Karpas-422 (cell line): ENCODE measurements around the gene SLC4A1AP. TPM values are rescaled to one million over a fixed set of nuclear protein-coding genes. Genes with fewer than 3 reads are reported as not detected.

Source experiments
- DNase-seq: peaks from one replicate; pipeline ENCODE4 v3.0.0-alpha.2; 2015
- H2AFZ ChIP-seq: fragments of 200-600 bp; sonication (generic); 2 replicates; pipeline ENCODE4 v1.6.1; 2014; ENCODE audit warnings: antibody characterized with exemption, low read length, mixed read lengths
- H3K27ac ChIP-seq: fragments of 200-600 bp; sonication (generic); 2 replicates; pipeline ENCODE4 v1.5.1; 2014; ENCODE audit warnings: mild to moderate bottlenecking, low read length, moderate library complexity
- H3K27me3 ChIP-seq: fragments of 200-600 bp; sonication (generic); 2 replicates; pipeline ENCODE4 v1.6.1; 2014; ENCODE audit warnings: low read length, mixed read lengths
- H3K36me3 ChIP-seq: fragments of 200-600 bp; sonication (generic); 2 replicates; pipeline ENCODE4 v1.6.1; 2014; ENCODE audit warnings: low read length, mixed read lengths; ENCODE audit not compliant: insufficient read depth
- H3K4me1 ChIP-seq: fragments of 200-600 bp; sonication (generic); 2 replicates; pipeline ENCODE4 v1.6.1; 2014; ENCODE audit warnings: mild to moderate bottlenecking, low read length, mixed read lengths
- H3K4me2 ChIP-seq: fragments of 200-600 bp; sonication (generic); 2 replicates; pipeline ENCODE4 v1.6.1; 2014; ENCODE audit warnings: low read length, low read depth, mild to moderate bottlenecking; ENCODE audit not compliant: poor library complexity, severe bottlenecking
- H3K4me3 ChIP-seq: fragments of 200-600 bp; sonication (generic); 2 replicates; pipeline ENCODE4 v1.5.1; 2014; ENCODE audit warnings: mild to moderate bottlenecking, antibody characterized with exemption, low read length, mixed read lengths
- H3K79me2 ChIP-seq: fragments of 200-600 bp; sonication (generic); 2 replicates; pipeline ENCODE4 v1.6.1; 2014; ENCODE audit warnings: mild to moderate bottlenecking, low read length, mixed read lengths
- H3K9ac ChIP-seq: fragments of 200-600 bp; sonication (generic); 2 replicates; pipeline ENCODE4 v1.6.0; 2014; ENCODE audit warnings: low read length
- H3K9me2 ChIP-seq: fragments of 200-600 bp; sonication (generic), shearing (Covaris generic); replicated peaks from 2 replicates; pipeline ENCODE4 v1.6.0; 2014; ENCODE audit warnings: mild to moderate bottlenecking, low read length, moderate library complexity; ENCODE audit not compliant: insufficient read depth
- H3K9me3 ChIP-seq: fragments of 300-700, 200-600 bp; sonication (generic); 2 replicates; pipeline ENCODE4 v1.6.1; 2014; ENCODE audit warnings: low read length, mixed read lengths
- H4K20me1 ChIP-seq: fragments of 200-600 bp; sonication (generic); 2 replicates; pipeline ENCODE4 v1.6.1; 2014; ENCODE audit warnings: mild to moderate bottlenecking, antibody characterized with exemption, low read length, low read depth; ENCODE audit not compliant: insufficient read depth
- total RNA-seq: library from RNA; depleted of rRNA; stranded (reverse); fragments of >200 nt; shearing (Covaris generic); gene quantifications from 2 replicates; pipeline ENCODE4 v1.2.3, GENCODE V29; 2014; ENCODE audit warnings: low replicate concordance

Gene SLC4A1AP
- total RNA-seq, 1 experiment from 2014 or later, result 19.8 TPM

- Histone ChIP-seq H3K79me2 (peaks cover 13% of the 10 kb centered on the region), H4K20me1 (no peaks in the 10 kb centered on the region), H3K9ac (no peak overlapping the region), H3K27me3 (no peaks in the 10 kb centered on the region), H3K4me2 (no peak overlapping the region), H3K36me3 (peaks cover 62% of the 10 kb centered on the region), H3K4me1 (peaks cover 3% of the 10 kb centered on the region; the same call in 1 of the 2 replicates), H2AFZ (no peak overlapping the region), H3K9me3 (no peaks in the 10 kb centered on the region), H3K4me3 (no peak overlapping the region), H3K27ac (no peak overlapping the region), H3K9me2 (no peaks in the 10 kb centered on the region)
- DNase-seq, result no peak
Measured at GRCh38 chr2:27653397-27653796, 10.3 kb upstream of the SLC4A1AP start.

GRCh38 chr2:27655155-27655951 is 8.3 kb upstream of the SLC4A1AP start:
- Histone ChIP-seq H2AFZ (no peak overlapping the region), H3K27ac (no peak overlapping the region), H3K36me3 (peaks cover 60% of the 10 kb centered on the region; the same call in 1 of the 2 replicates), H3K27me3 (no peaks in the 10 kb centered on the region), H3K79me2 (peaks cover 19% of the 10 kb centered on the region), H3K4me3 (no peak overlapping the region), H4K20me1 (no peaks in the 10 kb centered on the region), H3K4me2 (no peak overlapping the region), H3K9me3 (no peaks in the 10 kb centered on the region), H3K4me1 (peaks cover 3% of the 10 kb centered on the region; the same call in 1 of the 2 replicates), H3K9ac (no peak overlapping the region), H3K9me2 (no peaks in the 10 kb centered on the region)
- DNase-seq, result no peak

GRCh38 chr2:27661371-27661770 is 2.3 kb upstream of the SLC4A1AP start:
- no peak overlapping the region for H3K4me3 ChIP-seq
- peaks cover 27% of the 10 kb centered on the region for H3K4me1 ChIP-seq
- no peaks in the 10 kb centered on the region for H4K20me1 ChIP-seq
- peaks cover 71% of the 10 kb centered on the region for H3K79me2 ChIP-seq
- H2AFZ ChIP-seq, result no peak overlapping the region
- H3K9me2 ChIP-seq, result no peaks in the 10 kb centered on the region
- DNase-seq, result no peak
- no peaks in the 10 kb centered on the region for H3K9me3 ChIP-seq
- no peak overlapping the region for H3K27ac ChIP-seq
- no peaks in the 10 kb centered on the region for H3K27me3 ChIP-seq
- H3K4me2 ChIP-seq, result no peak overlapping the region
- no peak overlapping the region for H3K9ac ChIP-seq
- peaks cover 40% of the 10 kb centered on the region; the same call in 1 of the 2 replicates for H3K36me3 ChIP-seq

- Histone ChIP-seq H3K4me1 (peaks cover 27% of the 10 kb centered on the region), H3K4me2 (peak overlapping the region; percentile 100), H3K9me2 (no peaks in the 10 kb centered on the region), H3K9me3 (no peaks in the 10 kb centered on the region), H3K27me3 (no peaks in the 10 kb centered on the region), H3K27ac (peak overlapping the region; percentile 78; the same call in 1 of the 2 replicates), H3K79me2 (peaks cover 59% of the 10 kb centered on the region), H3K36me3 (peaks cover 29% of the 10 kb centered on the region; the same call in 1 of the 2 replicates), H2AFZ (peak overlapping the region; percentile 83), H4K20me1 (no peaks in the 10 kb centered on the region), H3K4me3 (peak overlapping the region; percentile 74), H3K9ac (peak overlapping the region; percentile 79)
- peak; percentile 52 for DNase-seq
Measured at GRCh38 chr2:27664154-27664574, 475 bp downstream of the SLC4A1AP start.

GRCh38 chr2:27664622-27665363 is 1.1 kb downstream of the SLC4A1AP start:
- Histone ChIP-seq H3K4me1 (peaks cover 27% of the 10 kb centered on the region), H3K27me3 (no peaks in the 10 kb centered on the region), H3K79me2 (peaks cover 54% of the 10 kb centered on the region), H3K4me2 (peak overlapping the region; percentile 100), H2AFZ (peak overlapping the region; percentile 83), H4K20me1 (no peaks in the 10 kb centered on the region), H3K9ac (peak overlapping the region; percentile 79), H3K9me3 (no peaks in the 10 kb centered on the region), H3K9me2 (no peaks in the 10 kb centered on the region), H3K36me3 (peaks cover 25% of the 10 kb centered on the region; the same call in 1 of the 2 replicates), H3K27ac (no peak overlapping the region), H3K4me3 (peak overlapping the region; percentile 74)
- no peak for DNase-seq

GRCh38 chr2:27667446-27667845 is 3.8 kb downstream of the SLC4A1AP start:
- Histone ChIP-seq H3K36me3 (peaks cover 16% of the 10 kb centered on the region; the same call in 1 of the 2 replicates), H3K9me3 (no peaks in the 10 kb centered on the region), H3K79me2 (peaks cover 37% of the 10 kb centered on the region), H3K27me3 (no peaks in the 10 kb centered on the region), H3K9me2 (no peaks in the 10 kb centered on the region), H2AFZ (no peak overlapping the region), H3K4me3 (no peak overlapping the region), H3K4me1 (peaks cover 20% of the 10 kb centered on the region), H3K27ac (no peak overlapping the region), H3K9ac (no peak overlapping the region), H4K20me1 (no peaks in the 10 kb centered on the region), H3K4me2 (no peak overlapping the region)
- no peak for DNase-seq

- no peaks in the 10 kb centered on the region for H3K27me3 ChIP-seq
- no peak overlapping the region for H3K4me2 ChIP-seq
- no peak overlapping the region for H3K4me3 ChIP-seq
- H3K9me3 ChIP-seq, result no peaks in the 10 kb centered on the region
- H2AFZ ChIP-seq, result no peak overlapping the region
- H3K36me3 ChIP-seq, result peaks cover 31% of the 10 kb centered on the region
- H3K9ac ChIP-seq, result no peak overlapping the region
- no peaks in the 10 kb centered on the region for H3K4me1 ChIP-seq
- no peak for DNase-seq
- no peaks in the 10 kb centered on the region for H3K9me2 ChIP-seq
- no peaks in the 10 kb centered on the region for H4K20me1 ChIP-seq
- peaks cover 12% of the 10 kb centered on the region; the same call in 1 of the 2 replicates for H3K79me2 ChIP-seq
- H3K27ac ChIP-seq, result no peak overlapping the region
Measured at GRCh38 chr2:27671235-27671634, 7.5 kb downstream of the SLC4A1AP start.
